GM12878 (cell line): ENCODE measurements around the gene S100A9. TPM values are rescaled to one million over a fixed set of nuclear protein-coding genes. Genes with fewer than 3 reads are reported as not detected.

Experiments used
- ATAC-seq: fragments of 200-7000 bp; cut with Tn5 transposase; 3 replicates; pipeline ENCODE4 v1.9.1; 2020; ENCODE audit warnings: mild to moderate bottlenecking, moderate library complexity
- BruUV-seq: library from RNA; stranded (reverse); fragments of 400-500 nt; replicated peaks from 2 replicates; lab custom pipeline; 2021; lab: Mats Ljungman, UMichigan
- CTCF ChIA-PET: fragments of 300-600 bp; sonication (Branson Sonifier 250); formaldehyde crosslinking; extraction: SDS; loops from one replicate; lab custom pipeline; 2021; ENCODE audit warnings: inconsistent platforms; lab: Yijun Ruan, JAX
- POLR2A ChIA-PET: fragments of 350-600 bp; formaldehyde crosslinking; extraction: SDS; loops from one replicate; lab custom pipeline; 2021; ENCODE audit warnings: inconsistent platforms; lab: Charles Lee
- RAD21 ChIA-PET: fragments of 300-600 bp; sonication (Branson Sonifier 250); formaldehyde crosslinking; loops from one replicate; lab custom pipeline; 2023; ENCODE audit warnings: antibody characterized with exemption; ENCODE audit not compliant: unreplicated experiment; lab: Charles Lee
- SMC1A ChIA-PET: fragments of 300-600 bp; sonication (Branson Sonifier 250); formaldehyde crosslinking; loops from one replicate; lab custom pipeline; 2023; ENCODE audit not compliant: unreplicated experiment, uncharacterized antibody; lab: Charles Lee
- DNase-seq: peaks from one replicate; pipeline ENCODE4 v3.0.0-alpha.2; 2011; ENCODE audit warnings: low read depth, low spot score
- FAIRE-seq: peaks from 3 replicates; lab custom pipeline; 2011; peaks lifted over from hg19 to GRCh38; lab: Jason Lieb, UNC
- H2AFZ ChIP-seq: 2 replicates; pipeline ENCODE4 v1.6.0; 2011; ENCODE audit warnings: low read depth, low read length, control low read depth; ENCODE audit not compliant: control insufficient read depth
- H3K27ac ChIP-seq: 2 replicates; pipeline ENCODE4 v1.5.1; 2011; ENCODE audit warnings: control low read depth; ENCODE audit not compliant: control insufficient read depth, insufficient read depth
- H3K27me3 ChIP-seq, 2 experiments: replicated peaks in 1 of 2; 2 replicates each; pipeline versions ENCODE4 v1.6.0 to v1.6.1; 2011; ENCODE audit warnings: low read length in 1 of 2; ENCODE audit not compliant: control insufficient read depth in 2 of 2, insufficient read depth in 2 of 2
- H3K36me3 ChIP-seq, 2 experiments: 2 replicates each; pipeline ENCODE4 v1.5.1; 2011; ENCODE audit warnings: low read length in 1 of 2; ENCODE audit not compliant: control insufficient read depth in 2 of 2, insufficient read depth in 2 of 2
- H3K4me1 ChIP-seq: 2 replicates; pipeline ENCODE4 v1.6.1; 2011; ENCODE audit warnings: mild to moderate bottlenecking, low read length, moderate library complexity, mixed read lengths; ENCODE audit not compliant: control insufficient read depth, insufficient read depth
- H3K4me2 ChIP-seq: 2 replicates; pipeline ENCODE4 v1.6.0; 2011; ENCODE audit warnings: control low read depth; ENCODE audit not compliant: control insufficient read depth, insufficient read depth
- H3K4me3 ChIP-seq: fragments of 200-600 bp; sonication (generic); 2 replicates; pipeline ENCODE4 v1.5.1; 2016
- H3K79me2 ChIP-seq: 2 replicates; pipeline ENCODE4 v1.6.0; 2011; ENCODE audit warnings: low read length; ENCODE audit not compliant: control insufficient read depth, insufficient read depth
- H3K9ac ChIP-seq: 2 replicates; pipeline ENCODE4 v1.8.0; 2011; ENCODE audit warnings: low read length, control low read depth, mixed read lengths; ENCODE audit not compliant: control insufficient read depth, insufficient read depth
- H3K9me3 ChIP-seq: replicated peaks from 3 replicates; pipeline ENCODE4 v1.5.1; 2011; ENCODE audit warnings: mild to moderate bottlenecking, low read length; ENCODE audit not compliant: control insufficient read depth, insufficient read depth
- H4K20me1 ChIP-seq: 2 replicates; pipeline ENCODE4 v1.6.0; 2011; ENCODE audit not compliant: control insufficient read depth, insufficient read depth
- ASH2L ChIP-seq: fragments of 300-600, 200-600 bp; sonication (generic); IDR thresholded peaks from 2 replicates; pipeline ENCODE4 v1.6.1; 2017; ENCODE audit warnings: low read depth, mild to moderate bottlenecking, borderline replicate concordance
- CHD2 ChIP-seq: IDR thresholded peaks from 2 replicates; pipeline ENCODE4 v1.6.1; 2011; ENCODE audit warnings: low read depth, low read length, improper control_type of control experiment, borderline replicate concordance
- WGBS: methylation state at CpG from one replicate; pipeline ENCODE4 v1.1.6; 2016; ENCODE audit warnings: low lambda C conversion rate; ENCODE audit not compliant: insufficient replicate concordance, insufficient coverage; ENCODE audit errors: missing lambda C conversion rate; 5-methylcytosine and 5-hydroxymethylcytosine counted together
- in situ Hi-C: fragments of 300-500 bp; cut with MboI; formaldehyde crosslinking; loops from 9 replicates; pipeline ENCODE4 v1.14.3; 2018; ENCODE audit warnings: mixed read lengths
- intact Hi-C: fragments of 100-400 bp; cut with micrococcal nuclease; formaldehyde crosslinking; loops from one replicate; pipeline ENCODE4 v1.14.2; 2022; ENCODE audit not compliant: unreplicated experiment
- polyA plus RNA-seq, 11 experiments: library from polyadenylated mRNA; depleted of rRNA in 4 of 11; unstranded in 6 of 11; stranded (reverse) in 5 of 11; fragments of >200 nt; fragmentation: Nextera tagmentation in 4 of 11; fragmentation: Illumina TruSeq in 1 of 11; extraction: Ambion mirVana in 4 of 11; extraction: Trizol in 1 of 11; gene quantifications; 1 replicate in 1 of 11; 2 replicates in 10 of 11; pipeline versions ENCODE4 v1.2.1 to v1.2.3, GENCODE V29; 2011 to 2016; ENCODE audit warnings: inconsistent platforms in 2 of 11, missing spikeins in 2 of 11, low read depth in 1 of 11
- total RNA-seq, 4 experiments: library from RNA; depleted of rRNA in 3 of 4; stranded (reverse); fragments of >200 nt in 3 of 4; fragmentation: Illumina TruSeq in 1 of 4; extraction: Trizol in 1 of 4; gene quantifications; 2 replicates each; pipeline versions ENCODE4 v1.2.1 to v1.2.3, GENCODE V29; 2013 to 2021
- TF ChIP-seq, protein P1 (sequence below): fragments of 450-650 bp; IDR thresholded peaks from 2 replicates; pipeline ENCODE4 v1.6.1; 2017; ENCODE audit warnings: mild to moderate bottlenecking, moderate library complexity

S100A9 gene
- total and polyA plus RNA-seq, 10 of the 15 experiments (the other 5 are each of a cell fraction or from before 2014, with no cell fraction given) = 0.22 to 1.7 (median 0.49) TPM; not detected in 3

DNA sequence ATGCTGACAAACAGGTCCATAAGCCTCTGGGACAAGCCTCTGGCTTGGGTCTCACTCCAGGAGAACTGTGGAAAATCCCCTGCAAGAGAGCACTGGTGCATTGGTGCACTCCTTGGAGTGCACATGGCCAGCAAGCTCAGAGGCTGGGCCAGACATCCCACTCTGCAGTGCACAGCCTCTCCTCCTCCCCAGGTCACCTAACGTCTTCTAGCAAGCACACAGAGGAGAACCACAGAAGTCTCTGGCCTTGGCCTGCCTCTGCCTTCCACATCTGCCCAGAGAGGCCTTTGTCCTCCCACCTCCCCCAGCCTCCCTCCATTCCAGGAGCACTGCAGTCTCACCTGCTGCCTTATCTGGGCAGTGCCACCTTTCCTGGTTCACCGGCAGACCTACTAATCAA is 49.1 kb upstream of the S100A9 start:
- ChIA-PET RAD21 (no interaction called here), SMC1A (interaction anchor here (1.1 kb wide), 1 partner anchor 75 kb away, joined by 3 read pairs; no protein-coding TSS in a partner anchor), POLR2A (no interaction called here), CTCF (no interaction called here)
- Histone ChIP-seq H3K79me2 (no peaks in the 10 kb centered on the region), H3K9me3 (no peaks in the 10 kb centered on the region; the same call in 2 of the 3 replicates), H3K9ac (no peak overlapping the region), H3K27me3 (no peaks in the 10 kb centered on the region; a peak in 1 of 4 replicates), H2AFZ (no peak overlapping the region), H3K4me2 (no peak overlapping the region), H3K36me3 (no peaks in the 10 kb centered on the region), H3K4me3 (no peak overlapping the region), H3K27ac (no peak overlapping the region), H3K4me1 (no peaks in the 10 kb centered on the region), H4K20me1 (no peaks in the 10 kb centered on the region)
- intact Hi-C loops = no loop called here
- TF ChIP-seq, protein P1, sequence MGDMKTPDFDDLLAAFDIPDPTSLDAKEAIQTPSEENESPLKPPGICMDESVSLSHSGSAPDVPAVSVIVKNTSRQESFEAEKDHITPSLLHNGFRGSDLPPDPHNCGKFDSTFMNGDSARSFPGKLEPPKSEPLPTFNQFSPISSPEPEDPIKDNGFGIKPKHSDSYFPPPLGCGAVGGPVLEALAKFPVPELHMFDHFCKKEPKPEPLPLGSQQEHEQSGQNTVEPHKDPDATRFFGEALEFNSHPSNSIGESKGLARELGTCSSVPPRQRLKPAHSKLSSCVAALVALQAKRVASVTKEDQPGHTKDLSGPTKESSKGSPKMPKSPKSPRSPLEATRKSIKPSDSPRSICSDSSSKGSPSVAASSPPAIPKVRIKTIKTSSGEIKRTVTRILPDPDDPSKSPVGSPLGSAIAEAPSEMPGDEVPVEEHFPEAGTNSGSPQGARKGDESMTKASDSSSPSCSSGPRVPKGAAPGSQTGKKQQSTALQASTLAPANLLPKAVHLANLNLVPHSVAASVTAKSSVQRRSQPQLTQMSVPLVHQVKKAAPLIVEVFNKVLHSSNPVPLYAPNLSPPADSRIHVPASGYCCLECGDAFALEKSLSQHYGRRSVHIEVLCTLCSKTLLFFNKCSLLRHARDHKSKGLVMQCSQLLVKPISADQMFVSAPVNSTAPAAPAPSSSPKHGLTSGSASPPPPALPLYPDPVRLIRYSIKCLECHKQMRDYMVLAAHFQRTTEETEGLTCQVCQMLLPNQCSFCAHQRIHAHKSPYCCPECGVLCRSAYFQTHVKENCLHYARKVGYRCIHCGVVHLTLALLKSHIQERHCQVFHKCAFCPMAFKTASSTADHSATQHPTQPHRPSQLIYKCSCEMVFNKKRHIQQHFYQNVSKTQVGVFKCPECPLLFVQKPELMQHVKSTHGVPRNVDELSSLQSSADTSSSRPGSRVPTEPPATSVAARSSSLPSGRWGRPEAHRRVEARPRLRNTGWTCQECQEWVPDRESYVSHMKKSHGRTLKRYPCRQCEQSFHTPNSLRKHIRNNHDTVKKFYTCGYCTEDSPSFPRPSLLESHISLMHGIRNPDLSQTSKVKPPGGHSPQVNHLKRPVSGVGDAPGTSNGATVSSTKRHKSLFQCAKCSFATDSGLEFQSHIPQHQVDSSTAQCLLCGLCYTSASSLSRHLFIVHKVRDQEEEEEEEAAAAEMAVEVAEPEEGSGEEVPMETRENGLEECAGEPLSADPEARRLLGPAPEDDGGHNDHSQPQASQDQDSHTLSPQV = no peak
- TF ChIP-seq CHD2 = no peak
- no peak for TF ChIP-seq ASH2L
- BruUV-seq = no TSS peak
- DNase-seq (no peak), ATAC-seq (no peak), FAIRE-seq (no peak)
- in situ Hi-C loops = no loop called here
- 50% methylated on average over 2 of the region's 2 CpGs for WGBS
